Astrocyte (in vitro differentiated cells and primary cell): ENCODE measurements around the gene AVP. TPM values are rescaled to one million over a fixed set of nuclear protein-coding genes. Genes with fewer than 3 reads are reported as not detected.

ENCODE experiments used
- DNase-seq: peaks from one replicate; pipeline ENCODE4 v3.0.0-alpha.2; 2010; ENCODE audit warnings: low read depth
- FAIRE-seq: peaks from 2 replicates; lab custom pipeline; 2011; peaks lifted over from hg19 to GRCh38; lab: Jason Lieb, UNC
- H2AFZ ChIP-seq: 2 replicates; pipeline ENCODE4 v1.6.0; 2012; ENCODE audit warnings: low read depth, low read length, inconsistent platforms
- H3K27ac ChIP-seq: 2 replicates; pipeline ENCODE4 v1.5.1; 2011; ENCODE audit warnings: low read depth, low read length, inconsistent platforms
- H3K27me3 ChIP-seq: 2 replicates; pipeline ENCODE4 v1.6.0; 2011; ENCODE audit warnings: low read length, inconsistent platforms; ENCODE audit not compliant: insufficient read depth
- H3K36me3 ChIP-seq: 2 replicates; pipeline ENCODE4 v1.5.1; 2011; ENCODE audit warnings: low read length, inconsistent platforms; ENCODE audit not compliant: insufficient read depth
- H3K4me1 ChIP-seq: 2 replicates; pipeline ENCODE4 v1.5.1; 2011; ENCODE audit warnings: low read length, inconsistent platforms; ENCODE audit not compliant: insufficient read depth
- H3K4me2 ChIP-seq: 2 replicates; pipeline ENCODE4 v1.6.0; 2012; ENCODE audit warnings: low read length, inconsistent platforms
- H3K4me3 ChIP-seq: 2 replicates; pipeline ENCODE4 v1.5.1; 2011; ENCODE audit warnings: low read depth, mild to moderate bottlenecking, low read length, inconsistent platforms; ENCODE audit not compliant: insufficient read depth
- H3K79me2 ChIP-seq: 2 replicates; pipeline ENCODE4 v1.6.0; 2012; ENCODE audit warnings: mild to moderate bottlenecking, low read length, inconsistent platforms; ENCODE audit not compliant: insufficient read depth
- H3K9ac ChIP-seq: 2 replicates; pipeline ENCODE4 v1.6.0; 2012; ENCODE audit warnings: mild to moderate bottlenecking, low read length, inconsistent platforms
- H3K9me3 ChIP-seq: 2 replicates; pipeline ENCODE4 v1.5.1; 2012; ENCODE audit warnings: low read depth, mild to moderate bottlenecking, low read length, inconsistent platforms; ENCODE audit not compliant: insufficient read depth
- H4K20me1 ChIP-seq: 2 replicates; pipeline ENCODE4 v1.6.0; 2012; ENCODE audit warnings: low read length, inconsistent platforms; ENCODE audit not compliant: insufficient read depth
- H3K27ac Mint-ChIP-seq: one replicate; pipeline ENCODE4 v1.8.0; 2021; ENCODE audit warnings: mild to moderate bottlenecking, mixed read lengths; ENCODE audit not compliant: unreplicated experiment
- H3K27me3 Mint-ChIP-seq: one replicate; pipeline ENCODE4 v1.8.0; 2021; ENCODE audit warnings: low read depth, mixed read lengths; ENCODE audit not compliant: unreplicated experiment
- H3K36me3 Mint-ChIP-seq: one replicate; pipeline ENCODE4 v1.8.0; 2021; ENCODE audit warnings: low read depth, mixed read lengths; ENCODE audit not compliant: unreplicated experiment
- H3K4me1 Mint-ChIP-seq: one replicate; pipeline ENCODE4 v1.8.0; 2021; ENCODE audit warnings: low read depth, mixed read lengths; ENCODE audit not compliant: unreplicated experiment
- H3K4me3 Mint-ChIP-seq: one replicate; pipeline ENCODE4 v1.8.0; 2021; ENCODE audit warnings: mild to moderate bottlenecking, moderate library complexity, mixed read lengths; ENCODE audit not compliant: unreplicated experiment
- H3K9me3 Mint-ChIP-seq: one replicate; pipeline ENCODE4 v1.8.0; 2021; ENCODE audit warnings: mild to moderate bottlenecking, mixed read lengths; ENCODE audit not compliant: unreplicated experiment
- CTCF ChIP-seq: IDR thresholded peaks from 2 replicates; pipeline ENCODE4 v1.5.1; 2011; ENCODE audit warnings: low read depth, mild to moderate bottlenecking, inconsistent platforms, low read length, moderate library complexity; ENCODE audit not compliant: insufficient read depth
- EZH2 ChIP-seq: IDR thresholded peaks from 2 replicates; pipeline ENCODE4 v1.6.1; 2012; ENCODE audit warnings: mild to moderate bottlenecking, low read length, inconsistent platforms; ENCODE audit not compliant: insufficient read depth
- total RNA-seq: library from RNA; stranded (reverse); gene quantifications from 2 replicates; pipeline ENCODE4 v1.2.1, GENCODE V29; 2021

The AVP gene
- total RNA-seq, 1 donor from 2014 or later, result not detected

DNA sequence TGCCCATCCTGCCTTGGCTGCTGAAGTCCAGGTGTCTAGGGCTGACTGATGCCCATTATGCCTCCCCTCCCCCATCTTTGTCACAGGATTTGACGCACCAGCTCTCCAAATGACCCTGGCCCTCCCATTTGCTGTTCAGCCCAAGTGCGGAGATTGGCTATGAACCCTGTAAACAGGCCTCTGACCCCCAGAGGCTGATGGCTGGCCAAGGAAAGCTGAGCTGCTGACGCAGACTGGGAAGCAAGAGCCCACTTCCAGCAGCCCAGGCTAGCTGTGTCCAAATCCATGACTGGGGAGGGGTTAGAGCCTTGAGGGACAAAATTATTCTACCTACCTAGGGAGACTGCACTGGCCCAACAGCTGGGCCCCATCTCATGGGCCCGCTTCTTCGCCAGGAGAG lies 41.9 kb downstream of the AVP start:
- peaks cover 15% of the 10 kb centered on the region for H3K4me1 ChIP-seq
- FAIRE-seq (no peak), DNase-seq (no peak)
- H3K9ac ChIP-seq, result no peak overlapping the region
- no peaks in the 10 kb centered on the region for H3K27me3 ChIP-seq
- H3K9me3 ChIP-seq, result no peaks in the 10 kb centered on the region
- H3K27ac ChIP-seq, result no peak overlapping the region
- no peak overlapping the region for H3K4me3 ChIP-seq
- Mint-ChIP-seq H3K4me3 (no peak overlapping the region), H3K9me3 (no peaks in the 10 kb centered on the region), H3K4me1 (peaks cover 8% of the 10 kb centered on the region), H3K27ac (no peak overlapping the region), H3K27me3 (no peaks in the 10 kb centered on the region), H3K36me3 (peaks cover 22% of the 10 kb centered on the region)
- no peak overlapping the region for H3K4me2 ChIP-seq
- H2AFZ ChIP-seq, result no peak overlapping the region
- no peak for TF ChIP-seq CTCF
- H3K79me2 ChIP-seq, result peaks cover 9% of the 10 kb centered on the region
- peaks cover 4% of the 10 kb centered on the region for H3K36me3 ChIP-seq
- H4K20me1 ChIP-seq, result peaks cover 3% of the 10 kb centered on the region

GRCh38 chr20:3041854-3042409 lies 42.6 kb downstream of the AVP start:
- Histone ChIP-seq H4K20me1 (no peaks in the 10 kb centered on the region), H3K9me3 (no peaks in the 10 kb centered on the region), H3K4me3 (no peak overlapping the region), H3K27ac (no peak overlapping the region), H3K9ac (no peak overlapping the region), H3K4me2 (peak overlapping the region; percentile 71), H3K27me3 (no peaks in the 10 kb centered on the region), H3K36me3 (peaks cover 7% of the 10 kb centered on the region), H3K79me2 (peaks cover 4% of the 10 kb centered on the region), H2AFZ (no peak overlapping the region), H3K4me1 (peaks cover 13% of the 10 kb centered on the region)
- no peaks in the 10 kb centered on the region for H3K27me3 Mint-ChIP-seq
- H3K9me3 Mint-ChIP-seq, result no peaks in the 10 kb centered on the region
- DNase-seq (no peak), FAIRE-seq (no peak)
- TF ChIP-seq CTCF (no peak), EZH2 (no peak)
- H3K27ac Mint-ChIP-seq, result peak overlapping the region; percentile 26
- peaks cover 8% of the 10 kb centered on the region for H3K4me1 Mint-ChIP-seq
- H3K36me3 Mint-ChIP-seq, result peaks cover 22% of the 10 kb centered on the region
- no peak overlapping the region for H3K4me3 Mint-ChIP-seq

GRCh38 chr20:3040086-3040485 lies 44.4 kb downstream of the AVP start:
- H3K27me3 Mint-ChIP-seq, result no peaks in the 10 kb centered on the region
- peaks cover 7% of the 10 kb centered on the region for H3K4me1 ChIP-seq
- TF ChIP-seq EZH2 (no peak), CTCF (no peak)
- FAIRE-seq (no peak), DNase-seq (no peak)
- no peaks in the 10 kb centered on the region for H3K9me3 ChIP-seq
- H3K27ac Mint-ChIP-seq, result no peak overlapping the region
- no peak overlapping the region for H3K4me3 Mint-ChIP-seq
- H2AFZ ChIP-seq, result no peak overlapping the region
- no peaks in the 10 kb centered on the region for H4K20me1 ChIP-seq
- peaks cover 15% of the 10 kb centered on the region for H3K36me3 ChIP-seq
- no peaks in the 10 kb centered on the region for H3K9me3 Mint-ChIP-seq
- H3K4me2 ChIP-seq, result no peak overlapping the region
- H3K79me2 ChIP-seq, result no peaks in the 10 kb centered on the region
- no peak overlapping the region for H3K27ac ChIP-seq
- peaks cover 2% of the 10 kb centered on the region for H3K4me1 Mint-ChIP-seq
- no peak overlapping the region for H3K4me3 ChIP-seq
- H3K36me3 Mint-ChIP-seq, result peaks cover 27% of the 10 kb centered on the region
- H3K27me3 ChIP-seq, result no peaks in the 10 kb centered on the region
- H3K9ac ChIP-seq, result no peak overlapping the region
